ENCODE data around the gene FASTKD2.

Gene FASTKD2

GRCh38 chr2:206833291-206833690, 67.9 kb downstream of the FASTKD2 start:
- DNase-seq (ENCODE audit: extremely low read depth in 1 of 2, low read depth in 1 of 2), result no peak

DNA sequence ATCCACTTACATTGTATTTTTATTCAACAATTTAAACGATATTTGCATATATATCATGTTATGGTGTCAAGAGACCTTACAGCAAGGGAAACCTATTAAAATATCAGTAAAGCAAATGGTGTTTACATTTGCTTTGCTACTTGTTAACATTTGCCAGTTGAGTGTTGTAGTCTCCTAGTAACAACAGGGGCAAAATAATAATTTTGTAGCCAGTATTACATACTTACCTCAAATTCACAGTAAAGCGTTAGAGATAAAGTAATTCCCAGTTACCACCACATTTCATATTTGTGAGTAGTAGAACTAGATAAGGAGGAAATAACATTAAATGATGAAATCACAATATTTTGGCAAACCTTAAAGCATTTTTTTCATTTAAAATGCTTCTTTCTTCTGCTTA, 71.3 kb downstream of the FASTKD2 start:
- DNase-seq (ENCODE audit: extremely low read depth in 1 of 2, low read depth in 1 of 2), result no peak

GRCh38 chr2:206837775-206838174, 72.4 kb downstream of the FASTKD2 start:
- DNase-seq (ENCODE audit: extremely low read depth in 1 of 2, low read depth in 1 of 2), result no peak

GRCh38 chr2:206838690-206839089, 73.3 kb downstream of the FASTKD2 start:
- no peak for DNase-seq (ENCODE audit: extremely low read depth in 1 of 2, low read depth in 1 of 2)

- no peak for DNase-seq (ENCODE audit: extremely low read depth in 1 of 2, low read depth in 1 of 2)
Measured at GRCh38 chr2:206840999-206841398, 75.6 kb downstream of the FASTKD2 start.

Data from activated CD8-positive, alpha-beta memory T cell treated with anti-CD3 and anti-CD28 coated beads for 1 hour (primary cell).